Activated T-helper 1 cell treated with anti-CD3 and anti-CD28 coated beads, Interleukin-12 subunit alpha, Interleukin-12 subunit beta, Interleukin-2, Interleukin-4 antibody, amounts not matched to agents 30 ng/mL and 10 ng/mL and 1 ng/mL, durations not matched to agents 14 hours and 24 hours and 36 hours (primary cell): Measurements from ENCODE around the gene LZTFL1. TPM values are rescaled to one million over a fixed set of nuclear protein-coding genes. Genes with fewer than 3 reads are reported as not detected.
"Not testable (repeated sequence)": the region's sequence is repeated elsewhere in the genome, so short reads cannot be mapped to it uniquely, and the experiment has no call there.

Source experiments
- DNase-seq: peaks from one replicate; pipeline ENCODE4 v3.0.0; 2021; ENCODE audit warnings: low spot score
- H3K27ac Mint-ChIP-seq: one replicate; pipeline ENCODE4 v1.8.0; 2021; ENCODE audit warnings: mild to moderate bottlenecking, mixed read lengths
- H3K27me3 Mint-ChIP-seq: one replicate; pipeline ENCODE4 v1.8.0; 2022; ENCODE audit warnings: mild to moderate bottlenecking, moderate library complexity, mixed read lengths; ENCODE audit not compliant: insufficient read depth
- H3K36me3 Mint-ChIP-seq: one replicate; pipeline ENCODE4 v1.8.0; 2021; ENCODE audit warnings: low read depth, mixed read lengths
- H3K4me1 Mint-ChIP-seq: one replicate; pipeline ENCODE4 v1.8.0; 2021; ENCODE audit warnings: low read depth, mixed read lengths
- H3K4me3 Mint-ChIP-seq: one replicate; pipeline ENCODE4 v1.8.0; 2021; ENCODE audit warnings: mild to moderate bottlenecking, moderate library complexity, mixed read lengths
- H3K9me3 Mint-ChIP-seq: one replicate; pipeline ENCODE4 v1.8.0; 2021; ENCODE audit warnings: mixed read lengths
- intact Hi-C: fragments of 100-400 bp; cut with micrococcal nuclease; formaldehyde crosslinking; loops from one replicate; pipeline ENCODE4 v1.15.1; 2024
- total RNA-seq: library from RNA; stranded (reverse); gene quantifications from 2 replicates; pipeline ENCODE4 v1.2.3, GENCODE V29; 2022

Gene LZTFL1
- total RNA-seq, 1 donor from 2014 or later = 6.5 TPM

GRCh38 chr3:45858809-45859543 lies 17.1 kb upstream of the LZTFL1 start:
- no peak overlapping the region for H3K4me3 Mint-ChIP-seq

GRCh38 chr3:45857024-45857423 lies 15.1 kb upstream of the LZTFL1 start:
- H3K27ac Mint-ChIP-seq, DNase-seq, intact Hi-C loops, H3K4me3 Mint-ChIP-seq, H3K36me3 Mint-ChIP-seq: not testable (repeated sequence)
- H3K4me1 Mint-ChIP-seq = peaks cover 33% of the 10 kb centered on the region
- H3K27me3 Mint-ChIP-seq = peaks cover 50% of the 10 kb centered on the region
- H3K9me3 Mint-ChIP-seq = peaks cover 17% of the 10 kb centered on the region

More at GRCh38 chr3:45858809-45859543, 17.1 kb upstream of the LZTFL1 start:
- no peak for DNase-seq
- peaks cover 34% of the 10 kb centered on the region for H3K27me3 Mint-ChIP-seq
- H3K9me3 Mint-ChIP-seq = peaks cover 30% of the 10 kb centered on the region
- H3K4me1 Mint-ChIP-seq = peaks cover 32% of the 10 kb centered on the region
- no peak overlapping the region for H3K27ac Mint-ChIP-seq
- H3K36me3 Mint-ChIP-seq = peaks cover 3% of the 10 kb centered on the region
- intact Hi-C loops = no loop called here

- DNase-seq, H3K36me3 Mint-ChIP-seq, H3K4me3 Mint-ChIP-seq, H3K27ac Mint-ChIP-seq, intact Hi-C loops: not testable (repeated sequence)
- peaks cover 57% of the 10 kb centered on the region for H3K27me3 Mint-ChIP-seq
- peaks cover 30% of the 10 kb centered on the region for H3K4me1 Mint-ChIP-seq
- peaks cover 17% of the 10 kb centered on the region for H3K9me3 Mint-ChIP-seq
Measured at GRCh38 chr3:45856323-45856722, 14.4 kb upstream of the LZTFL1 start.

GRCh38 chr3:45852828-45853227 lies 10.9 kb upstream of the LZTFL1 start:
- Mint-ChIP-seq H3K36me3 (peaks cover 5% of the 10 kb centered on the region), H3K4me1 (peaks cover 15% of the 10 kb centered on the region), H3K4me3 (no peak overlapping the region), H3K27ac (no peak overlapping the region), H3K9me3 (peaks cover 17% of the 10 kb centered on the region), H3K27me3 (peaks cover 68% of the 10 kb centered on the region)
- no peak for DNase-seq
- intact Hi-C loops = no loop called here

- intact Hi-C loops = no loop called here
- H3K36me3 Mint-ChIP-seq = peaks cover 1% of the 10 kb centered on the region
- H3K27ac Mint-ChIP-seq = no peak overlapping the region
- DNase-seq = no peak
- H3K27me3 Mint-ChIP-seq = peaks cover 58% of the 10 kb centered on the region
- H3K4me3 Mint-ChIP-seq = no peak overlapping the region
- H3K9me3 Mint-ChIP-seq = no peaks in the 10 kb centered on the region
- peaks cover 15% of the 10 kb centered on the region for H3K4me1 Mint-ChIP-seq
Measured at GRCh38 chr3:45848392-45848791, 6.5 kb upstream of the LZTFL1 start.

GRCh38 chr3:45844616-45845015 lies 2.7 kb upstream of the LZTFL1 start:
- intact Hi-C loops = no loop called here
- Mint-ChIP-seq H3K27ac (no peak overlapping the region), H3K27me3 (peaks cover 35% of the 10 kb centered on the region), H3K4me1 (peaks cover 22% of the 10 kb centered on the region), H3K4me3 (no peak overlapping the region), H3K36me3 (no peaks in the 10 kb centered on the region), H3K9me3 (no peaks in the 10 kb centered on the region)
- DNase-seq = no peak

- no peak for DNase-seq
- intact Hi-C loops = loop anchor here (1.0 kb wide), 1 partner anchor 21 kb away; no protein-coding TSS in a partner anchor
- no peaks in the 10 kb centered on the region for H3K36me3 Mint-ChIP-seq
- peak overlapping the region; percentile 35 for H3K4me3 Mint-ChIP-seq
- no peak overlapping the region for H3K27ac Mint-ChIP-seq
- no peaks in the 10 kb centered on the region for H3K9me3 Mint-ChIP-seq
- H3K4me1 Mint-ChIP-seq = peaks cover 22% of the 10 kb centered on the region
- H3K27me3 Mint-ChIP-seq = peaks cover 34% of the 10 kb centered on the region
Measured at GRCh38 chr3:45842851-45843625, 1.1 kb upstream of the LZTFL1 start.

- intact Hi-C loops = loop anchor here (1.0 to 2.0 kb wide), 4 partner anchors 20 to 75 kb away; partner anchors contain the start of gene SLC6A20
- Mint-ChIP-seq H3K36me3 (no peaks in the 10 kb centered on the region), H3K4me1 (peaks cover 22% of the 10 kb centered on the region), H3K27ac (peak overlapping the region; percentile 73), H3K27me3 (peaks cover 27% of the 10 kb centered on the region), H3K4me3 (peak overlapping the region; percentile 90), H3K9me3 (no peaks in the 10 kb centered on the region)
- DNase-seq = no peak
Measured at GRCh38 chr3:45841420-45841756, 531 bp downstream of the LZTFL1 start.

- no peak overlapping the region for H3K4me3 Mint-ChIP-seq
- H3K4me1 Mint-ChIP-seq = peaks cover 22% of the 10 kb centered on the region
- DNase-seq = no peak
- H3K27ac Mint-ChIP-seq = no peak overlapping the region
- H3K27me3 Mint-ChIP-seq = peaks cover 24% of the 10 kb centered on the region
- no peaks in the 10 kb centered on the region for H3K36me3 Mint-ChIP-seq
- H3K9me3 Mint-ChIP-seq = no peaks in the 10 kb centered on the region
- intact Hi-C loops = no loop called here
Measured at GRCh38 chr3:45838466-45838865, 3.5 kb downstream of the LZTFL1 start.

- intact Hi-C loops = loop anchor here (2.0 kb wide), 1 partner anchor 72 kb away; no protein-coding TSS in a partner anchor
- no peak for DNase-seq
- Mint-ChIP-seq H3K4me1 (no peaks in the 10 kb centered on the region), H3K4me3 (no peak overlapping the region), H3K36me3 (peaks cover 5% of the 10 kb centered on the region), H3K27me3 (peaks cover 7% of the 10 kb centered on the region), H3K9me3 (no peaks in the 10 kb centered on the region), H3K27ac (no peak overlapping the region)
Measured at GRCh38 chr3:45832699-45833098, 9.2 kb downstream of the LZTFL1 start.

- intact Hi-C loops = no loop called here
- H3K4me3 Mint-ChIP-seq = no peak overlapping the region
- peaks cover 11% of the 10 kb centered on the region for H3K4me1 Mint-ChIP-seq
- no peak for DNase-seq
- H3K9me3 Mint-ChIP-seq = no peaks in the 10 kb centered on the region
- peaks cover 3% of the 10 kb centered on the region for H3K27me3 Mint-ChIP-seq
- no peak overlapping the region for H3K27ac Mint-ChIP-seq
- peaks cover 8% of the 10 kb centered on the region for H3K36me3 Mint-ChIP-seq
Measured at GRCh38 chr3:45830121-45830520, 11.8 kb downstream of the LZTFL1 start.

GRCh38 chr3:45826908-45827307 lies 15.0 kb downstream of the LZTFL1 start:
- Mint-ChIP-seq H3K9me3 (no peaks in the 10 kb centered on the region), H3K27me3 (no peaks in the 10 kb centered on the region), H3K4me3 (no peak overlapping the region), H3K4me1 (peaks cover 11% of the 10 kb centered on the region), H3K36me3 (peaks cover 8% of the 10 kb centered on the region), H3K27ac (no peak overlapping the region)
- intact Hi-C loops = loop anchor here (2.0 kb wide), 1 partner anchor 54 kb away; no protein-coding TSS in a partner anchor
- no peak for DNase-seq

- Mint-ChIP-seq H3K27ac (no peak overlapping the region), H3K27me3 (peaks cover 3% of the 10 kb centered on the region), H3K36me3 (peaks cover 11% of the 10 kb centered on the region), H3K4me3 (no peak overlapping the region), H3K9me3 (no peaks in the 10 kb centered on the region), H3K4me1 (peaks cover 11% of the 10 kb centered on the region)
- intact Hi-C loops = loop anchor here (2.0 kb wide), 1 partner anchor 54 kb away; no protein-coding TSS in a partner anchor
- DNase-seq = no peak
Measured at GRCh38 chr3:45826321-45826720, 15.6 kb downstream of the LZTFL1 start.
